HL-60/S4 treated with retinoic acid at 250 ng/mL for 4 days and 3 days (cell line): Measurements from ENCODE around the gene MUC5B.

Experiments
- in situ Hi-C: fragments of 300-500 bp; cut with MboI; formaldehyde crosslinking; loops from 2 replicates; pipeline ENCODE4 v1.7.0; 2022; ENCODE audit warnings: low sequenced_read_pairs

The MUC5B gene

GRCh38 chr11:1277936-1278512 is 55.2 kb downstream of the MUC5B start:
- in situ Hi-C loops: no loop called here

GRCh38 chr11:1278766-1279673 is 56.2 kb downstream of the MUC5B start:
- in situ Hi-C loops: no loop called here

GRCh38 chr11:1279674-1280055 is 56.8 kb downstream of the MUC5B start:
- in situ Hi-C loops: no loop called here

- in situ Hi-C loops: no loop called here
These were observed 57.5 kb downstream of the MUC5B start for GRCh38 chr11:1280116-1281035.

GRCh38 chr11:1281326-1281973 is 58.6 kb downstream of the MUC5B start:
- in situ Hi-C loops: no loop called here

GRCh38 chr11:1281974-1282365 is 59.1 kb downstream of the MUC5B start:
- in situ Hi-C loops: no loop called here

GRCh38 chr11:1283091-1283511 is 60.2 kb downstream of the MUC5B start:
- in situ Hi-C loops: no loop called here

GRCh38 chr11:1283906-1284305 is 61.0 kb downstream of the MUC5B start:
- in situ Hi-C loops: no loop called here

GRCh38 chr11:1285316-1285744 is 62.5 kb downstream of the MUC5B start:
- in situ Hi-C loops: no loop called here

GRCh38 chr11:1285876-1286275 is 63.0 kb downstream of the MUC5B start:
- in situ Hi-C loops: no loop called here

GRCh38 chr11:1287928-1288327 is 65.1 kb downstream of the MUC5B start:
- in situ Hi-C loops: no loop called here

- in situ Hi-C loops: no loop called here
These were observed 65.7 kb downstream of the MUC5B start for GRCh38 chr11:1288426-1289151.

- in situ Hi-C loops: no loop called here
These were observed 66.5 kb downstream of the MUC5B start for GRCh38 chr11:1289211-1289935.

GRCh38 chr11:1290052-1291040 is 67.5 kb downstream of the MUC5B start:
- in situ Hi-C loops: no loop called here

- in situ Hi-C loops: no loop called here
These were observed 68.6 kb downstream of the MUC5B start for GRCh38 chr11:1291295-1292017.

GRCh38 chr11:1292018-1292643 is 69.3 kb downstream of the MUC5B start:
- in situ Hi-C loops: no loop called here
